Measurements from ENCODE around the gene CUBN. TPM values are rescaled to one million over a fixed set of nuclear protein-coding genes. Genes with fewer than 3 reads are reported as not detected.
"Not testable (repeated sequence)": the region's sequence is repeated elsewhere in the genome, so short reads cannot be mapped to it uniquely, and the experiment has no call there.

The CUBN gene
- total RNA-seq, 2 experiments from 2014 or later, result 3.2 to 3.7 TPM

DNA sequence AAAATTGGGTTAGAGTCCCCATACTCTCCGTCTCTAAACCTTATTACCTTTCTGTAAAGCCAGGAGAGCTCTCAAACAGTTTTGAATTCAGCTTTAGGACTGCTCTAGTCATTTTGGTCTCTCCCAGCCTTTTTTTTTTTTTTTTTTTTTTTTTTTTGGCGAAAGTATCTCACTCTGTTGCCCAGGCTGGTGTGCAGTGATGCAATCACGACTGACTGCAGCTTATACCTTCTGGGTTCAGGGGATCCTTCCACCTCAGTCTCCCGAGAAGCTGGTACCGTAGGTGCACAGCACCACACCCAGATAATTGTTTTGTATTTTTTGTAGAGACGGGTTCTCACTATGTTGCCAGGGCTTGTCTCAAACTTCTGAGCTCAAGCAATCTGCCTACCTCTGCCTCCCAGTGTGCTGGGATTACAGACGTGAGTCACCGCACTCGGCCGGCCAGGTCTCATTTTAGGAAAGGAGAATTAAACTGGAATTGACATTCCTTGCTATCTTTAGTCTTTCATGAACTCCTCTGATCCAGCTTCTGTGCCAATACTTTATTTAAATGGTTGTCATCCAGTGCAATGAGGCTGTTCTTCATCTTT lies 281.0 kb downstream of the CUBN start:
- Mint-ChIP-seq H3K27ac (no peak overlapping the region), H3K27me3 (peaks cover 2% of the 10 kb centered on the region), H3K4me1 (no peaks in the 10 kb centered on the region), H3K4me3 (no peak overlapping the region), H3K36me3 (no peaks in the 10 kb centered on the region), H3K9me3 (no peaks in the 10 kb centered on the region)
- DNase-seq (no peak), ATAC-seq (ENCODE audit: low read depth) (no peak)
- POLR2A ChIA-PET, result interaction anchor here (0.6 kb wide), 1 partner anchor 382 kb away, joined by 3 read pairs; no protein-coding TSS in a partner anchor

GRCh38 chr10:16847644-16848043 lies 282.0 kb downstream of the CUBN start:
- Mint-ChIP-seq H3K4me1 (no peaks in the 10 kb centered on the region), H3K27ac (no peak overlapping the region), H3K9me3 (no peaks in the 10 kb centered on the region), H3K27me3 (peaks cover 2% of the 10 kb centered on the region), H3K4me3 (no peak overlapping the region), H3K36me3 (no peaks in the 10 kb centered on the region)
- ATAC-seq (ENCODE audit: low read depth), result no peak
- DNase-seq, result no peak
- POLR2A ChIA-PET, result no interaction called here

GRCh38 chr10:16845248-16845647 lies 284.4 kb downstream of the CUBN start:
- Mint-ChIP-seq H3K27me3 (no peaks in the 10 kb centered on the region), H3K4me1 (no peaks in the 10 kb centered on the region), H3K27ac (no peak overlapping the region), H3K4me3 (no peak overlapping the region), H3K9me3 (no peaks in the 10 kb centered on the region), H3K36me3 (no peaks in the 10 kb centered on the region)
- ATAC-seq (ENCODE audit: low read depth) (no peak), DNase-seq (no peak)
- POLR2A ChIA-PET, result interaction anchor here (1.0 kb wide), 1 partner anchor 402 kb away, joined by 3 read pairs; no protein-coding TSS in a partner anchor

DNA sequence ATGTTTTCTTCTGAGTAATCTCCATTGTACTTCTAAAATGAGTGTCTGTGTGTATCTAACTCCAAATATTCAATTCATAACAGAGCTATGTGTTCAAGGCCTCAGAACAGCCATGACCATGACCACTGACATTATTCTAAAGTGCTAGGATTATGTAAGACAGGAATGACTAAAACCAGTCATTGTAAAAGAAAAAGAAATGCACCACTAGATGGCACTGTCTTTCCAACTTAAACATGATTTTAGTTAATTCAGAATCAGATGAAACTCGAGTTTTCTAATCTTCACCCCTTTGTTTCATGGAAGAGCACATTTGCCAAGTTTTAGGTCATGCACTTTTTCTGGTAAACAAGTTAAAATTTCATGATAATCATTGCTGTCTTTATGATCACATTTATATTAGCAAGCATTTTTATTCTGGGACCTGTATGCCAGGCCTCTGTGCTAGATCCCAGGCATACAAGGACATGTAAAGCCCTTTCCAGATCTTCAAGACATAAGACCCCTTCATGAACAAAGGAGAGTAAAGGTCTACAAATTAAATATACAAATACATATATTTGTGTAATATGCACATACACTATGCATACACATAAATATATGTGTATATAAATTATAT lies 286.2 kb downstream of the CUBN start:
- no peaks in the 10 kb centered on the region for H3K4me1 Mint-ChIP-seq
- ATAC-seq (ENCODE audit: low read depth), result peak; percentile 61
- no peaks in the 10 kb centered on the region for H3K9me3 Mint-ChIP-seq
- POLR2A ChIA-PET, result no interaction called here
- no peak for DNase-seq
- no peak overlapping the region for H3K4me3 Mint-ChIP-seq
- H3K27me3 Mint-ChIP-seq, result no peaks in the 10 kb centered on the region
- H3K36me3 Mint-ChIP-seq, result no peaks in the 10 kb centered on the region
- H3K27ac Mint-ChIP-seq, result no peak overlapping the region

DNA sequence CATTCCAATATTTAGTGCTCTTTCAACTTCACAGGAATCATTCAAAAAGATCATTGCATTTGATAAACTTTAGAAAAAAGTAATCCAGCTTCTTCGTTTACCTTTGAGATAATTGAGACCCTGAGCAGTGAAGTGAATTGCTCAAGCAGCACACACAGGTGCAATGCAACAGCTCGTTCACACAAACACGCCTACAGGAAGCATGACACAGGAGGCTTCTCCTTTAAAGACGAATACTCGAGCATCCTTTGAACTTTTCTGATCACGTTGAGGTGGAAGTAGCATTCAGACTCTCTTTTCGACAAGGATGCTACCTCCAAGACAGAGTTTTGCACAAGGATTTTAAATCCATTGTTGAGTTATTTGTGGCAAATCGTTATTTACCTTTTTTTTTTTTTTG lies 294.4 kb downstream of the CUBN start:
- H3K4me3 Mint-ChIP-seq, result peak overlapping the region; percentile 67
- peak; percentile 95 for ATAC-seq (ENCODE audit: low read depth)
- peaks cover 14% of the 10 kb centered on the region for H3K4me1 Mint-ChIP-seq
- no peaks in the 10 kb centered on the region for H3K9me3 Mint-ChIP-seq
- H3K36me3 Mint-ChIP-seq, result no peaks in the 10 kb centered on the region
- H3K27me3 Mint-ChIP-seq, result no peaks in the 10 kb centered on the region
- POLR2A ChIA-PET, result interaction anchor here (0.7 to 1.4 kb wide), 3 partner anchors 11 to 194 kb away, joined by 3 to 15 read pairs (median 3); partner anchors contain the start of gene RSU1
- peak overlapping the region; percentile 44 for H3K27ac Mint-ChIP-seq
- no peak for DNase-seq

GRCh38 chr10:16832351-16833080 lies 297.1 kb downstream of the CUBN start:
- POLR2A ChIA-PET, result interaction anchor here (0.6 to 1.8 kb wide), 3 partner anchors 10 to 594 kb away, joined by 3 to 8 read pairs (median 5); partner anchors contain the start of gene RSU1
- no peaks in the 10 kb centered on the region for H3K27me3 Mint-ChIP-seq
- peaks cover 21% of the 10 kb centered on the region for H3K4me1 Mint-ChIP-seq
- no peak overlapping the region for H3K27ac Mint-ChIP-seq
- ATAC-seq (ENCODE audit: low read depth) (no peak), DNase-seq (no peak)
- no peak overlapping the region for H3K4me3 Mint-ChIP-seq
- no peaks in the 10 kb centered on the region for H3K9me3 Mint-ChIP-seq
- no peaks in the 10 kb centered on the region for H3K36me3 Mint-ChIP-seq

- Mint-ChIP-seq H3K4me1 (peaks cover 10% of the 10 kb centered on the region), H3K27ac (no peak overlapping the region), H3K4me3 (no peak overlapping the region), H3K27me3 (no peaks in the 10 kb centered on the region), H3K36me3 (no peaks in the 10 kb centered on the region), H3K9me3 (no peaks in the 10 kb centered on the region)
- POLR2A ChIA-PET, result no interaction called here
- DNase-seq, result no peak
- ATAC-seq (ENCODE audit: low read depth), result no peak
Measured at GRCh38 chr10:16828701-16829175, 300.9 kb downstream of the CUBN start.

DNA sequence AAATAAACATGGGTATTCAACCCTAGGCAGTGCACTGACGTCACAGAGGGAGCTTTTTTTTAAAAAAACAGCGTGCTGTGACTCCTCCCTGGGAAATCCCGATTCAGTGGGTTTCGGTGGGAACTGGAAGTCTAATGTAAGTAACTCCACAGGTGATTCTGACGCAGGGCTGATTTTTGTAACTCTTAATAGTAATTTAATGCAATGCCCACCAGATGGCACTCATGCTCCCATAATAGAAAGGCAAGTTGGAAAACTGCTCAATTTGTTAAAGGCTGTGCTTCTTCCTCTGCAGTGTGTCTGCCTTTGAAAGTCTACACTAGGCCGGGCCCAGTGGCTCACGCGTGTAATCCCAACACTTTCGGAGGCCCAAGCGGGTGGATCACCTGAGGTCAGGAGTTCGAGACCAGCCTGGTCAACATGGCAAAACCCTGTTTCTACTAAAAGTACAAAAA lies 301.5 kb downstream of the CUBN start:
- Mint-ChIP-seq H3K9me3 (peaks cover 4% of the 10 kb centered on the region), H3K4me1 (peaks cover 10% of the 10 kb centered on the region), H3K36me3 (peaks cover 3% of the 10 kb centered on the region), H3K27me3 (no peaks in the 10 kb centered on the region), H3K4me3 (no peak overlapping the region), H3K27ac (peak overlapping the region; percentile 20)
- DNase-seq (peak; percentile 47), ATAC-seq (ENCODE audit: low read depth) (peak; percentile 83)
- POLR2A ChIA-PET, result interaction anchor here (0.6 kb wide), 1 partner anchor 11 kb away, joined by 3 read pairs; the partner anchor contains the start of gene RSU1

DNA sequence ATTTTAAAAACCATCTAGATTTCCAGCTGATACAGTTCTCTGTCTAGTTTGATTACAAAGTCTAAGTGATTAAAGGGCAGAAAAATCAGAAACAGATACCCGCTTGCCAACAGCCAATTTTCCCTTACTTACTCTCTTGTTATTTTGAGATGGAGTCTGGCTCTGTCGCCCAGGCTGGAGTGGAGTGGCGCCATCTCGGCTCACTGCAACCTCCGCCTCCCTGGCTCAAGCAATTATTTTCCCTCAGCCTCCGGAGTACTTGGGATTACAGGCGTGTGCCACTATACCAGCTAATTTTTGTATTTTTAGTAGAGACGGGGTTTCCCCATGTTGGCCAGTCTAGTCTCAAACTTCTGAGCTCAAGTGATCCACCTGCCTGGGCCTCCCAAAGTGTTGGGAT lies 302.1 kb downstream of the CUBN start:
- not testable (repeated sequence) for H3K4me1 Mint-ChIP-seq; H3K4me3 Mint-ChIP-seq; H3K9me3 Mint-ChIP-seq; ATAC-seq (ENCODE audit: low read depth); H3K27ac Mint-ChIP-seq; H3K36me3 Mint-ChIP-seq; H3K27me3 Mint-ChIP-seq; DNase-seq
- POLR2A ChIA-PET, result interaction anchor here (0.6 kb wide), 1 partner anchor 10 kb away, joined by 3 read pairs; the partner anchor contains the start of gene RSU1

GRCh38 chr10:16822726-16823360 lies 306.8 kb downstream of the CUBN start:
- Mint-ChIP-seq H3K27ac (no peak overlapping the region), H3K36me3 (peaks cover 6% of the 10 kb centered on the region), H3K4me1 (peaks cover 6% of the 10 kb centered on the region), H3K4me3 (no peak overlapping the region), H3K9me3 (peaks cover 20% of the 10 kb centered on the region), H3K27me3 (peaks cover 2% of the 10 kb centered on the region)
- POLR2A ChIA-PET, result interaction anchor here (1.1 kb wide), 1 partner anchor 406 kb away, joined by 3 read pairs; no protein-coding TSS in a partner anchor
- DNase-seq, result no peak
- ATAC-seq (ENCODE audit: low read depth), result no peak

DNA sequence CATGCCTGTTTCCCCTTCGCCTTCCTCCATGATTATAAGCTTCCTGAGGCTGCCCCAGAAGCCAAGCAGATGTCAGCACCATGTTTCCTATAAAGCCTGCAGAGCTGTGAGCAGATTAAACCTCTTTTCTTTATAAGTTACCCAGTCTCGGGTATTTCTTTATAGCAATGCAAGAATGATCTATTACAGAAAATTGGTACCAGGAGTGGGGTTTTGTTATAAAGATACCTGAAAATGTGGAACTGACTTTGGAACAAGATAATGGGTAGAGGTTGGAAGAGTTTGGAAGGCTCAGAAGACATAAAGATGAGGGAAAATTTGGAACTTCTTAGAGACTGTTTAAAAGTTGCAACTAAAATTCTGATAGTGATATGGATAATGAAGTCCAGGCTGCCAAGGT lies 307.6 kb downstream of the CUBN start:
- Mint-ChIP-seq H3K36me3 (peaks cover 6% of the 10 kb centered on the region), H3K27me3 (peaks cover 2% of the 10 kb centered on the region), H3K27ac (no peak overlapping the region), H3K9me3 (peaks cover 20% of the 10 kb centered on the region), H3K4me3 (no peak overlapping the region), H3K4me1 (peaks cover 7% of the 10 kb centered on the region)
- POLR2A ChIA-PET, result interaction anchor here (0.7 to 1.1 kb wide), 2 partner anchors 15 to 407 kb away, joined by 3 read pairs; no protein-coding TSS in a partner anchor
- no peak for DNase-seq
- no peak for ATAC-seq (ENCODE audit: low read depth)

GRCh38 chr10:16820421-16820820 lies 309.2 kb downstream of the CUBN start:
- Mint-ChIP-seq H3K27me3 (peaks cover 2% of the 10 kb centered on the region), H3K4me1 (peaks cover 16% of the 10 kb centered on the region), H3K27ac (no peak overlapping the region), H3K9me3 (peaks cover 20% of the 10 kb centered on the region), H3K4me3 (no peak overlapping the region), H3K36me3 (peaks cover 6% of the 10 kb centered on the region)
- POLR2A ChIA-PET, result interaction anchor here (0.9 kb wide), 1 partner anchor 410 kb away, joined by 3 read pairs; no protein-coding TSS in a partner anchor
- no peak for DNase-seq
- no peak for ATAC-seq (ENCODE audit: low read depth)

- ATAC-seq (ENCODE audit: low read depth) (no peak), DNase-seq (no peak)
- H3K4me1 Mint-ChIP-seq, result peaks cover 20% of the 10 kb centered on the region
- H3K9me3 Mint-ChIP-seq, result peaks cover 20% of the 10 kb centered on the region
- H3K36me3 Mint-ChIP-seq, result peaks cover 10% of the 10 kb centered on the region
- H3K27ac Mint-ChIP-seq, result no peak overlapping the region
- peaks cover 2% of the 10 kb centered on the region for H3K27me3 Mint-ChIP-seq
- POLR2A ChIA-PET, result interaction anchor here (0.9 kb wide), 1 partner anchor 410 kb away, joined by 3 read pairs; no protein-coding TSS in a partner anchor
- H3K4me3 Mint-ChIP-seq, result no peak overlapping the region
Measured at GRCh38 chr10:16820018-16820417, 309.6 kb downstream of the CUBN start.
